Lung (tissue), 12 donors: ENCODE results near the gene RAB22A. TPM values are rescaled to one million over a fixed set of nuclear protein-coding genes. Genes with fewer than 3 reads are reported as not detected.
A peak's percentile ranks its signal among the peaks of the same experiment; 100 is the strongest.

Experiments used
- ATAC-seq: fragments of 200-7000 bp; cut with Tn5 transposase; one replicate; pipeline ENCODE4 v1.9.1; 2020; ENCODE audit warnings: moderate number of reproducible peaks; ENCODE audit not compliant: insufficient read depth, low FRiP score
- DNase-seq, 3 donors: peaks; one replicate each; pipeline ENCODE4 v3.0.0-alpha.2; 2013 to 2017
- H3K27ac ChIP-seq, 2 donors: one replicate each; pipeline ENCODE4 v1.5.1; 2013; ENCODE audit warnings: mild to moderate bottlenecking in 2 of 2, moderate library complexity in 2 of 2, control low read depth in 1 of 2, inconsistent platforms in 1 of 2, low read depth in 1 of 2, low read length in 1 of 2
- H3K27me3 ChIP-seq, 3 donors: one replicate each; pipeline ENCODE4 v1.5.1; 2013; ENCODE audit warnings: low read length in 2 of 3; ENCODE audit not compliant: control insufficient read depth in 3 of 3, insufficient read depth in 3 of 3
- H3K36me3 ChIP-seq, 4 donors: one replicate each; pipeline ENCODE4 v1.5.1; 2013; ENCODE audit warnings: low read length in 4 of 4, mild to moderate bottlenecking in 1 of 4, moderate library complexity in 1 of 4; ENCODE audit not compliant: control insufficient read depth in 4 of 4, insufficient read depth in 4 of 4
- H3K4me1 ChIP-seq, 5 donors: one replicate each; pipeline ENCODE4 v1.5.1; 2013; ENCODE audit warnings: low read length in 5 of 5, mild to moderate bottlenecking in 2 of 5, moderate library complexity in 1 of 5; ENCODE audit not compliant: control insufficient read depth in 5 of 5, insufficient read depth in 5 of 5
- H3K4me3 ChIP-seq: one replicate; pipeline ENCODE4 v1.5.1; 2013; ENCODE audit warnings: mild to moderate bottlenecking, control low read depth, moderate library complexity
- H3K9ac ChIP-seq, 2 donors: one replicate each; pipeline ENCODE4 v1.5.1; 2013; ENCODE audit warnings: low read length in 2 of 2, control low read depth in 1 of 2; ENCODE audit not compliant: insufficient read depth in 1 of 2
- H3K9me3 ChIP-seq, 4 donors: one replicate each; pipeline ENCODE4 v1.5.1; 2013; ENCODE audit warnings: low read length in 3 of 4, mild to moderate bottlenecking in 1 of 4, moderate library complexity in 1 of 4; ENCODE audit not compliant: control insufficient read depth in 4 of 4, insufficient read depth in 3 of 4
- CTCF ChIP-seq: IDR thresholded peaks from 2 replicates; pipeline ENCODE4 v1.5.1; 2012; ENCODE audit warnings: mild to moderate bottlenecking; ENCODE audit errors: control extremely low read depth, extremely low read depth
- WGBS, 2 donors: extraction: QIAGEN DNeasy Blood & Tissue Kit; methylation state at CpG; one replicate each; pipeline ENCODE4 v1.1.7; 2013; 5-methylcytosine and 5-hydroxymethylcytosine counted together
- polyA plus RNA-seq, 2 donors: library from polyadenylated mRNA; stranded (reverse); fragments of 200-250 nt; gene quantifications; one replicate each; pipeline ENCODE4 v1.2.1, GENCODE V29; 2013
- total RNA-seq, 2 donors: library from RNA; depleted of rRNA in 1 of 2; stranded (reverse); fragments of >200 nt in 1 of 2; gene quantifications; one replicate each; pipeline ENCODE4 v1.2.1, GENCODE V29; 2014 to 2021
- donor health status: control.
- donor health status: control.
- donor health status: Bipolar disorder and iron deficiency.
- donor health status: healthy.
- donor health status: DM: yes; HTN: yes; CAD: no.

The RAB22A gene
- total and polyA plus RNA-seq, 4 donors = 6.0 to 25.1 (median 12.8) TPM

GRCh38 chr20:58294497-58295455 is 14.7 kb upstream of the RAB22A start:
- Histone ChIP-seq H3K27me3 (no peaks in the 10 kb centered on the region), H3K36me3 (no peaks in the 10 kb centered on the region), H3K4me3 (no peak overlapping the region), H3K9me3 (no peaks in the 10 kb centered on the region), H3K27ac (no peak overlapping the region), H3K9ac (no peak overlapping the region), H3K4me1 (peaks cover 0 to 11% (median 0%) of the 10 kb centered on the region in 5 donors)
- DNase-seq = no peak
- TF ChIP-seq CTCF = no peak
- no peak for ATAC-seq
- WGBS, 2 donors = 87 to 89% methylated on average over 13 of the region's 13 CpGs

- ATAC-seq (no peak), DNase-seq (peak in 2 of 3 donors; percentile 68 to 77)
- TF ChIP-seq CTCF = no peak
- H3K27me3 ChIP-seq = no peaks in the 10 kb centered on the region
- no peaks in the 10 kb centered on the region for H3K9me3 ChIP-seq
- WGBS, 2 donors = 79 to 85% methylated on average over 7 of the region's 7 CpGs
- no peak overlapping the region for H3K9ac ChIP-seq
- H3K36me3 ChIP-seq = peaks cover 0 to 2% (median 0%) of the 10 kb centered on the region in 4 donors
- H3K27ac ChIP-seq = no peak overlapping the region
- H3K4me1 ChIP-seq = peaks cover 0 to 11% (median 0%) of the 10 kb centered on the region in 5 donors
- no peak overlapping the region for H3K4me3 ChIP-seq
Measured at GRCh38 chr20:58296051-58296837, 13.3 kb upstream of the RAB22A start.

GRCh38 chr20:58297394-58297793 is 12.1 kb upstream of the RAB22A start:
- DNase-seq (no peak), ATAC-seq (no peak)
- peaks cover 0 to 5% (median 0%) of the 10 kb centered on the region in 4 donors for H3K36me3 ChIP-seq
- H3K4me3 ChIP-seq = no peak overlapping the region
- peaks cover 0 to 11% (median 0%) of the 10 kb centered on the region in 5 donors for H3K4me1 ChIP-seq
- no peaks in the 10 kb centered on the region for H3K9me3 ChIP-seq
- no peak overlapping the region for H3K27ac ChIP-seq
- no peak overlapping the region for H3K9ac ChIP-seq
- WGBS, 2 donors = 70 to 72% methylated on average over 2 of the region's 2 CpGs
- no peak for TF ChIP-seq CTCF
- no peaks in the 10 kb centered on the region for H3K27me3 ChIP-seq
